Parathyroid adenoma (tissue), 2 donors: ENCODE measurements around the gene RARA.

Experiments used
- H2AFZ ChIP-seq: fragments of 300-600 bp; sonication (generic); one replicate; pipeline ENCODE4 v1.7.0; 2017; ENCODE audit warnings: antibody characterized with exemption, mild to moderate bottlenecking
- H3K27ac ChIP-seq: fragments of 300-600 bp; sonication (generic); one replicate; pipeline ENCODE4 v1.7.0; 2017
- H3K27me3 ChIP-seq: fragments of 300-600 bp; sonication (generic); one replicate; pipeline ENCODE4 v1.7.0; 2017; ENCODE audit warnings: low read length; ENCODE audit not compliant: control insufficient read depth, insufficient read depth
- H3K36me3 ChIP-seq: fragments of 300-600 bp; sonication (generic); one replicate; pipeline ENCODE4 v1.7.0; 2017; ENCODE audit warnings: low read length; ENCODE audit not compliant: control insufficient read depth, insufficient read depth
- H3K4me1 ChIP-seq: fragments of 300-600 bp; sonication (generic); one replicate; pipeline ENCODE4 v1.7.0; 2017; ENCODE audit warnings: control low read depth
- H3K4me2 ChIP-seq: fragments of 300-600 bp; sonication (generic); one replicate; pipeline ENCODE4 v1.7.0; 2017; ENCODE audit warnings: low read length
- H3K4me3 ChIP-seq: fragments of 300-600 bp; sonication (generic); one replicate; pipeline ENCODE4 v1.7.0; 2017; ENCODE audit warnings: low read depth, low read length
- H3K79me2 ChIP-seq: fragments of 300-600 bp; sonication (generic); one replicate; pipeline ENCODE4 v1.7.0; 2017; ENCODE audit warnings: control low read depth
- H3K9ac ChIP-seq: fragments of 300-600 bp; sonication (generic); one replicate; pipeline ENCODE4 v1.7.0; 2017; ENCODE audit warnings: mild to moderate bottlenecking
- H3K9me3 ChIP-seq: fragments of 300-600 bp; sonication (generic); one replicate; pipeline ENCODE4 v1.7.0; 2017; ENCODE audit warnings: low read length; ENCODE audit not compliant: control insufficient read depth
- CTCF ChIP-seq: fragments of 300-600 bp; sonication (generic); IDR thresholded peaks from one replicate; pipeline ENCODE4 v1.7.0; 2017; ENCODE audit warnings: antibody characterized with exemption, mild to moderate bottlenecking
- donor health status: primary hyperparathyroidism.

Gene RARA

GRCh38 chr17:40361925-40362695 is 53.1 kb downstream of the RARA start:
- H3K9ac ChIP-seq: no peak overlapping the region
- H3K4me2 ChIP-seq: peak overlapping the region; percentile 67
- peak overlapping the region; percentile 74 for H2AFZ ChIP-seq
- no peaks in the 10 kb centered on the region for H3K79me2 ChIP-seq
- H3K27ac ChIP-seq: no peak overlapping the region
- H3K27me3 ChIP-seq: no peaks in the 10 kb centered on the region
- TF ChIP-seq CTCF: no peak
- H3K4me3 ChIP-seq: no peak overlapping the region
- no peaks in the 10 kb centered on the region for H3K4me1 ChIP-seq
- H3K36me3 ChIP-seq: no peaks in the 10 kb centered on the region
- no peaks in the 10 kb centered on the region for H3K9me3 ChIP-seq

- Histone ChIP-seq H3K27ac (no peak overlapping the region), H3K4me2 (peak overlapping the region; percentile 85)
These were observed 53.7 kb downstream of the RARA start for GRCh38 chr17:40362696-40363110.

GRCh38 chr17:40363111-40363827 is 54.3 kb downstream of the RARA start:
- H3K27me3 ChIP-seq: no peaks in the 10 kb centered on the region
- H3K9ac ChIP-seq: no peak overlapping the region

More at GRCh38 chr17:40362696-40363110, 53.7 kb downstream of the RARA start:
- TF ChIP-seq CTCF: peak; percentile 62
- H3K4me3 ChIP-seq: peak overlapping the region; percentile 47
- no peaks in the 10 kb centered on the region for H3K27me3 ChIP-seq
- no peaks in the 10 kb centered on the region for H3K4me1 ChIP-seq
- no peaks in the 10 kb centered on the region for H3K9me3 ChIP-seq
- H3K36me3 ChIP-seq: no peaks in the 10 kb centered on the region
- H3K79me2 ChIP-seq: no peaks in the 10 kb centered on the region
- no peak overlapping the region for H3K9ac ChIP-seq
- peak overlapping the region; percentile 84 for H2AFZ ChIP-seq

DNA sequence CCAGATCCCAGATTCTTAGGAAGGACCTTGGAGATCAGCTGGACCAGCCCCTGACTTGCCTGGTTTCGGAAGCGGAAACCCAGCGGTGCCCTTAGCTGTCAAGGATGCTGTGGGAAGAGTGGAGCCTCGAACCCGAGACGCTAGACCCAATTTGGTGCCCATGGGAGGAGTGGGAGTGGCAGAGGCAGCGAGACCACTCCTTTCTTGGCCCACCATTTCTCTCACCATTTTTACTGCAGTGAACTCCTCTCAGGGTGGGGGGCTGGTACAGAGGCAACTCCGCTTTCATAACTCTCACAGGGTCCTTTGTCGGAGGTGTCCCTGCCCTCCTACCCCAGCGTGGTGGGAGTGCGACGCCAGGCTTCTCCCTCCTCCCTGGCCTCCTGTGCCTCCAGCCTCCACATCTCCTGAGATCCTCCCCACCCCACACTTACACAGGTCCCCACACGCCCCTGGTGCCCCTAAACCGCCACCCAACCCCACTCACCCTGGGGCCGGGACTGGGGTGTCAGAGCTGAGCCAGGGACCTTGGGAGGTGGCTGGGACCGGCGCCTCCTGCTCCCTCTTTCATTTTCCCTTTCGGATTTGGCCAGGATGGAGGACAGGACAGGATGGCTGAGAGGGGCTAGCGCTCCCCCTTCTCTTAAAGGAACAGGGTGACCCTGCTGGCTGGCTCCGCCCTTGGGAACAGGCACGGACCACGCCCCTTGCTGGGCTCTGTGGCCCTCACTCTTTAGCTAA is 55.3 kb downstream of the RARA start, which contains the start of gene GJD3:
Gene GJD3 (minus strand): TSS at position 617 of the 741 bp plus-strand sequence. CDS start 922 bp downstream, outside the sequence.
- Histone ChIP-seq H3K4me1 (no peaks in the 10 kb centered on the region), H3K27ac (no peak within 1 kb of the TSS), H3K9ac (no peak within 1 kb of the TSS), H3K36me3 (no peaks in the 10 kb centered on the region), H3K27me3 (no peaks in the 10 kb centered on the region), H3K9me3 (no peaks in the 10 kb centered on the region), H3K79me2 (no peaks in the 10 kb centered on the region), H3K4me3 (peak within 1 kb of the TSS; percentile 38), H2AFZ (peak within 1 kb of the TSS; percentile 84), H3K4me2 (peak within 1 kb of the TSS; percentile 85)
- no peak for TF ChIP-seq CTCF

More at GRCh38 chr17:40363111-40363827, 54.3 kb downstream of the RARA start:
- Histone ChIP-seq H3K27ac (no peak overlapping the region), H3K9me3 (no peaks in the 10 kb centered on the region), H3K4me1 (no peaks in the 10 kb centered on the region), H3K79me2 (no peaks in the 10 kb centered on the region), H3K4me3 (peak overlapping the region; percentile 47), H3K36me3 (no peaks in the 10 kb centered on the region), H3K4me2 (peak overlapping the region; percentile 85), H2AFZ (peak overlapping the region; percentile 84)
- TF ChIP-seq CTCF: no peak
